EL (cell line): ENCODE results near the gene TP73.

Experiments used
- DNase-seq: peaks from one replicate; pipeline ENCODE4 v3.0.0-alpha.2; 2016

Gene TP73

GRCh38 chr1:3731583-3732433, 79.5 kb downstream of the TP73 start:
- DNase-seq: no peak

GRCh38 chr1:3732434-3733093, 80.2 kb downstream of the TP73 start:
- DNase-seq: no peak

GRCh38 chr1:3733094-3733882, 81.0 kb downstream of the TP73 start:
- no peak for DNase-seq

- DNase-seq: no peak
Observed at GRCh38 chr1:3733883-3734589, 81.7 kb downstream of the TP73 start.

GRCh38 chr1:3734602-3735001, 82.3 kb downstream of the TP73 start:
- no peak for DNase-seq

- DNase-seq: no peak
Observed at GRCh38 chr1:3735027-3735681, 82.8 kb downstream of the TP73 start.

GRCh38 chr1:3735688-3736087, 83.4 kb downstream of the TP73 start:
- DNase-seq: no peak

- no peak for DNase-seq
Observed at GRCh38 chr1:3736131-3736561, 83.8 kb downstream of the TP73 start.

GRCh38 chr1:3736708-3737107, 84.4 kb downstream of the TP73 start:
- DNase-seq: no peak

GRCh38 chr1:3738943-3739342, 86.6 kb downstream of the TP73 start:
- no peak for DNase-seq

GRCh38 chr1:3740042-3740441, 87.7 kb downstream of the TP73 start:
- DNase-seq: no peak

GRCh38 chr1:3740752-3741151, 88.4 kb downstream of the TP73 start:
- no peak for DNase-seq

- DNase-seq: no peak
Observed at GRCh38 chr1:3741566-3742438, 89.5 kb downstream of the TP73 start.

GRCh38 chr1:3742439-3743298, 90.4 kb downstream of the TP73 start:
- peak; percentile 21 for DNase-seq

GRCh38 chr1:3743421-3743820, 91.1 kb downstream of the TP73 start:
- no peak for DNase-seq

- DNase-seq: no peak
Observed at GRCh38 chr1:3743826-3744225, 91.5 kb downstream of the TP73 start.

GRCh38 chr1:3744646-3745045, 92.3 kb downstream of the TP73 start:
- DNase-seq: no peak

- no peak for DNase-seq
Observed at GRCh38 chr1:3745071-3745470, 92.8 kb downstream of the TP73 start.

- DNase-seq: no peak
Observed at GRCh38 chr1:3745590-3746381, 93.5 kb downstream of the TP73 start.
